ENCODE data around the gene ZFYVE28.

ZFYVE28 gene

GRCh38 chr4:2459589-2460349 is 41.3 kb upstream of the ZFYVE28 start:
- no peak for TF ChIP-seq CTCF (IDR thresholded peaks at IDR 0.05; ENCODE audit: insufficient read depth, low read depth, low read length, missing control alignments)
- H3K4me3 ChIP-seq (ENCODE audit: low read length): no peak overlapping the region
- DNase-seq (ENCODE audit: low read depth): no peak

GRCh38 chr4:2458546-2459491 is 40.4 kb upstream of the ZFYVE28 start:
- DNase-seq (ENCODE audit: low read depth): no peak
- no peak overlapping the region for H3K4me3 ChIP-seq (ENCODE audit: low read length)
- TF ChIP-seq CTCF (IDR thresholded peaks at IDR 0.05; ENCODE audit: insufficient read depth, low read depth, low read length, missing control alignments): no peak

- DNase-seq (ENCODE audit: low read depth): no peak
- no peak overlapping the region for H3K4me3 ChIP-seq (ENCODE audit: low read length)
- no peak for TF ChIP-seq CTCF (IDR thresholded peaks at IDR 0.05; ENCODE audit: insufficient read depth, low read depth, low read length, missing control alignments)
These were observed 39.2 kb upstream of the ZFYVE28 start for GRCh38 chr4:2457481-2458295.

GRCh38 chr4:2451821-2452785 is 33.7 kb upstream of the ZFYVE28 start:
- TF ChIP-seq CTCF (IDR thresholded peaks at IDR 0.05; ENCODE audit: insufficient read depth, low read depth, low read length, missing control alignments): no peak
- no peak for DNase-seq (ENCODE audit: low read depth)
- no peak overlapping the region for H3K4me3 ChIP-seq (ENCODE audit: low read length)

GRCh38 chr4:2451036-2451520 is 32.6 kb upstream of the ZFYVE28 start:
- TF ChIP-seq CTCF (IDR thresholded peaks at IDR 0.05; ENCODE audit: insufficient read depth, low read depth, low read length, missing control alignments): no peak
- H3K4me3 ChIP-seq (ENCODE audit: low read length): no peak overlapping the region
- DNase-seq (ENCODE audit: low read depth): no peak
